GM12865 (cell line): ENCODE data around the gene GTPBP3.

Experiments
- DNase-seq: peaks from one replicate; pipeline ENCODE4 v3.0.0; 2010; ENCODE audit warnings: low read depth
- H3K4me3 ChIP-seq: 2 replicates; pipeline ENCODE4 v1.5.1; 2011; ENCODE audit warnings: mild to moderate bottlenecking, low read depth, low read length, control low read depth
- TF ChIP-seq, protein P1 (sequence below): IDR thresholded peaks from 2 replicates; pipeline ENCODE4 v1.5.1; 2011; ENCODE audit warnings: low read length, control low read depth, low read depth, inconsistent platforms; ENCODE audit not compliant: insufficient read depth; ENCODE audit errors: missing control alignments

The GTPBP3 gene

DNA sequence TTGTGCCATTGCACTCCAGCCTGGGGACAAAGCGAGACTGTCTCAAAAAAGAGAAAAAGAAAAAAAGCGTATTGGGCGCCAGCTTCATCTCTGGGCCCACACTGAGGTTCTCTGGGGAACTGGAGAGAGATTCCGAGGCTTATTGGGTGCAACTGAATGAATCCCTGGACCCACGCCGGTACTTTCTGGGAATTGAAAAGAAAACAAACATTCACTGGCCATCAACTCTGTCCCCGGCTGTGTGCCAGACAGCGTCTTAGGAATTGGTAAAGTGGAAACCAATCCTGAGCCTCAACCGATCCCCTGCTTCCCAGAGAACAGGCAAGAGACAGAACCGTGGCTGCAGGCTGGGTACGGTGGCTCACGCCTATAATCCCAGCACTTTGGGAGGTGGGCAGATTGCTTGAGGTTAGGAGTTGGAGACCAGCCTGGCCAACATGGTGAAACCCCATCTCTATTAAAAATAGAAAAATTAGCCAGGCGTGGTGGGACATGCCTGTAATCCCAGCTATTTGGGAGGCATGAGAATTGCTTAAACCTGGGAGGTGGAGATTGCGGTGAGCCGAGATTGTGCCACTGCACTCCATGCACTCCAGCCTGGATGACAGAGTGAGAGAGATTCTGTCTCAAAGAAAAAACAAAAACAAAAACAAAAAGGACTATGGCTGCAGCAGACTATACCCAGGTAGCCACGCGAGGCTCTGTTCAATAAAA is 11.3 kb upstream of the GTPBP3 start:
- TF ChIP-seq, protein P1, sequence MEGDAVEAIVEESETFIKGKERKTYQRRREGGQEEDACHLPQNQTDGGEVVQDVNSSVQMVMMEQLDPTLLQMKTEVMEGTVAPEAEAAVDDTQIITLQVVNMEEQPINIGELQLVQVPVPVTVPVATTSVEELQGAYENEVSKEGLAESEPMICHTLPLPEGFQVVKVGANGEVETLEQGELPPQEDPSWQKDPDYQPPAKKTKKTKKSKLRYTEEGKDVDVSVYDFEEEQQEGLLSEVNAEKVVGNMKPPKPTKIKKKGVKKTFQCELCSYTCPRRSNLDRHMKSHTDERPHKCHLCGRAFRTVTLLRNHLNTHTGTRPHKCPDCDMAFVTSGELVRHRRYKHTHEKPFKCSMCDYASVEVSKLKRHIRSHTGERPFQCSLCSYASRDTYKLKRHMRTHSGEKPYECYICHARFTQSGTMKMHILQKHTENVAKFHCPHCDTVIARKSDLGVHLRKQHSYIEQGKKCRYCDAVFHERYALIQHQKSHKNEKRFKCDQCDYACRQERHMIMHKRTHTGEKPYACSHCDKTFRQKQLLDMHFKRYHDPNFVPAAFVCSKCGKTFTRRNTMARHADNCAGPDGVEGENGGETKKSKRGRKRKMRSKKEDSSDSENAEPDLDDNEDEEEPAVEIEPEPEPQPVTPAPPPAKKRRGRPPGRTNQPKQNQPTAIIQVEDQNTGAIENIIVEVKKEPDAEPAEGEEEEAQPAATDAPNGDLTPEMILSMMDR = no peak
- DNase-seq = no peak
- no peak overlapping the region for H3K4me3 ChIP-seq

DNA sequence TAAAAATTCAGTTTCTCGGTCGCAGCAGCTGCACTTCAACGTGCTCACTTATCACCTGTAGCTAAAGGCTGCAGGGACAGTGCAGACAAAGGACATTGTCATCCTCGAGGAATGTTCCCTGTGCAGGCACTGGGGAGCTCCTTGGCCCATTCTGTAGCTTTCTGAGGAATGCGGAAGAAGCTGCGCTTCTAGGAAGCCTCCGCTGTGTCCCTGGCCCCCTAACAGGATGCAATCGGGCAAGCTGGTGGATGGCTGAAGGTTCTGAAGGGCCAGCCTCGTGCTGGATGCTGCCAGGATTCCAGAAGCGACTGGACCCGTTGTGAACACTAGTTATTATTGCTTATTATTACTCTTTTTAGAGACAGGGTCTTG is 10.8 kb upstream of the GTPBP3 start:
- DNase-seq = no peak
- TF ChIP-seq, protein P1 = no peak
- H3K4me3 ChIP-seq = no peak overlapping the region

DNA sequence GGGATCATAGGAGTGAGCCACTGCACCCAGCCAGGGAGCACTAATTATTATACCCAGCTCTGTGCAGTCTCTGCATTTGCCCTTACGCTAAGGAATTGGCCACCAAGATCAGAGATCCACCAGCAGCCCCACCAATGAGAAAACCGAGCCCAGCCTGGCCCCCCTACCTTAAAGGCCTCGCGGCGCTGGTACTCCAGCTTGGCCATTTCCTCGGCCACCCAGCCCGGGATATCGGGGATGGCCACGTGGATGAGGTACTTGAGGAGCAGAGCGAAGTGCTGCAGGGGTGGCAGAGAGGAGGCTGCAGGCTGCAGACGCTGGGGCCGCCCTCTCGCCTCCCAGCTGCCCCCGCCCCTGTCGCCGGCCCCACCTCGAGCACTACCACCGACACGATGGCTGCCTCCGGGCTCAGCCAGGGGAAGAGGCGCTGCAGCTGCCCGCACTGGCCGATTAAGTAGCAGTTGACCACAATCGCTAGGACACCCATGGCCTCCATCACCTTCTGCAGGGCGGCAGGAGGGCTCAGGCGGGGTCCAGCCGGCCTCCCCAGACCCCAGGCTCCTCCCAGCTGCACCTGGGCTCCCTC is 10.2 kb upstream of the GTPBP3 start:
- TF ChIP-seq, protein P1 = no peak
- H3K4me3 ChIP-seq = no peak overlapping the region
- DNase-seq = no peak

DNA sequence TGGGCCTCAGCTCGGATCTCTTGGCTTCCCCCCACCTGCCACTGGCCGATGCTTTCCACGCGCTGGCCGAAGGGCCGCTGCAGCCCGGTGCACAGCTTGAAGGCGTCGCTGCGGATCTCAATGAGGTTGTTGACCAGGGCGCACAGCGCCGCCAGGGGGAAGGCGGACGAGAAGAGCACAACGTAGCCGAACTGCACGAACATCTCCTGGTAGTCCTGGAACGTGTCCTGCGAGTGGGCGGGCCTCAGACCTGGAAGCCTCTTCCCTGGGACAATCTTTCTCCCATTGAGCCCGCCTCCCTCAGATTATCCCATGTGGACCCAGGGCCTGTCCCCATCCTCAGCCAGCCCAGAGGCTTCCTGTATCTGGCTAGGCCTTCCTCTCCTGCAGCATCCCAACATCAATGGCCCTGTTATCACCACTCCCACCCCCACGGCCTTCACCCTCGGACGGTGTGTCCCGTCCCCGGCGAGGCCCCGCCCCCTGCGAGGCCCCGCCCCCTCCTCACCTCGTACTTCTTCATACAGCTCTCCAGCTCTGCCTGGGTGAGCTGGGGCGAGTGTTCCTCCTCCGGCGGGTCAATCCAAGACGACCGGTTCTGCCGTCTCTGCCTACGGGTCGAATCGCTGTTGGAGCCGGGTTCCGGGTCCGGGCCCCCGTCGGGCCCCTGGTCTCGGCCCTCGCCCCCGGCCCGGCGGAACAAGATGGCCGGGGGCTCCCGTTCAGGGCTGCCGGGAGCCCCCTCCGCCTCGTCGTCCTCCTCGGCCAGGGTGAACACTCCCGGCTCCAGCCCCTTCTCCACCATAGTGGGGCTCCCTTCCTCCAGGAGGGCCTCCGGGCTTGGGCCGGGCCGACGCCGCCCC is 9.5 kb upstream of the GTPBP3 start:
- no peak overlapping the region for H3K4me3 ChIP-seq
- TF ChIP-seq, protein P1 = no peak
- peak; percentile 35 for DNase-seq

DNA sequence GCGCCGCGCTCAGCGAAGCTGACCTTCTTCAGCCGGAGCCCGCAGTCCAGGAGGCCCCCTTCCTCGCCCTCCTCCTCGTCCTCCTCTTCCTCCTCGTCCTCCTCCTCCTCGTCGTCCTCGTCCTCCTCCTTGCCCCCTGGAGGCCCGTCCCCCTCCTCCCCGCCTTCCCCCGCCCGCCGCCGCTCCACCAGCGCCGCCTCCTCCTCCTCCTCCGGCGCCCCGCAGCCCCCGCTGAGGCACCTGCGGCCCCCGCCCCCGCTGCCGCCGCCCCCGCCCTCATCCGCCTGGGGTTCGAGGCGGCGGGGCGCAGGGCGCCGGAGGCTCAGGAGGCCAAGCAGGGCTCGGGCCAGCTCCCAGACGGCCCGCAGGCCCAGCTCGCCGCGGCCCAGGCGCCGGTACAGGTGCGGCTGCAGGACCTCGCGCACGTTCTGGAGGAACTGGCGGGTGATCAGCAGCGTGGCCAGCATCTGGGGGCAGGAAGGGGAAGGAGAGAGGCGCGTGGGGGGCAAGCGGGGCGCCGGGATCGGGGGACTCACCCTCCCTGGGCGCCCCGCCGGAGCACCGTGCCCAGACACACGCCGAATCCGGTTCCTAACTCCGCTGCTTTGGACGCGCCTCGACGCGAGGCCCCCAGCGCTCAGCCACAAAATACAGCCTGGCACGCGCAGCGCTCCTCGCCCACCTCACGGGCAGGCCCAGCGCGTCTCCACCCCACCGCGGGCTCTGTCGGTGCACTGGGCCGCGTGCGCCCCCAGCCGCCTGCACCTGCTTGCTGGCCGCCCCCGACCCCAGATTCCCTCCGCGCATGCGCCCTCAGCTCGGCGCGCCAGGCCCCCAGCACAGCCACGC is 8.6 kb upstream of the GTPBP3 start:
- H3K4me3 ChIP-seq = no peak overlapping the region

More for the DNA sequence above, 8.6 kb upstream of the GTPBP3 start:
- TF ChIP-seq, protein P1 = no peak
- DNase-seq = no peak
